B cell (primary cell): Measurements from ENCODE around the gene ZNF776. TPM values are rescaled to one million over a fixed set of nuclear protein-coding genes. Genes with fewer than 3 reads are reported as not detected.

ENCODE experiments used
- ATAC-seq: fragments of 200-7000 bp; cut with Tn5 transposase; one replicate; pipeline ENCODE4 v1.10.0; 2021; ENCODE audit warnings: low read depth, mild to moderate bottlenecking, moderate number of reproducible peaks, moderate library complexity
- CTCF ChIA-PET: fragments of 350-600 bp; sonication (Branson Sonifier 250); formaldehyde crosslinking; loops from one replicate; lab custom pipeline; 2021; ENCODE audit warnings: antibody characterized with exemption, inconsistent platforms; lab: Charles Lee
- POLR2A ChIA-PET: fragments of 350-600 bp; sonication (Branson Sonifier 250); formaldehyde crosslinking; loops from one replicate; lab custom pipeline; 2021; ENCODE audit warnings: antibody characterized with exemption; lab: Charles Lee
- DNase-seq: peaks from one replicate; pipeline ENCODE4 v3.0.0; 2013
- H2AFZ ChIP-seq: 2 replicates; pipeline ENCODE4 v1.6.1; 2012; ENCODE audit warnings: mild to moderate bottlenecking, low read depth, low read length; ENCODE audit not compliant: insufficient read depth, poor library complexity, severe bottlenecking
- H3K27ac ChIP-seq, 2 donors: 1 replicate in 1 of 2; 2 replicates in 1 of 2; pipeline ENCODE4 v1.5.1; 2012 to 2013; ENCODE audit warnings: low read length in 2 of 2, mild to moderate bottlenecking in 2 of 2, moderate library complexity in 1 of 2
- H3K27me3 ChIP-seq, 4 experiments: fragments of 200-600 bp in 1 of 4; sonication (generic) in 1 of 4; replicated peaks in 1 of 4; 1 replicate in 2 of 4; 2 replicates in 2 of 4; pipeline versions ENCODE4 v1.6.1 to v1.7.0; 2013 to 2016; ENCODE audit warnings: low read length in 3 of 4, mild to moderate bottlenecking in 2 of 4, mixed read lengths in 1 of 4, moderate library complexity in 1 of 4; ENCODE audit not compliant: insufficient read depth in 4 of 4, control insufficient read depth in 3 of 4; ENCODE audit errors: control extremely low read depth in 1 of 4
- H3K36me3 ChIP-seq, 2 experiments: replicated peaks in 1 of 2; 1 replicate in 1 of 2; 2 replicates in 1 of 2; pipeline versions ENCODE4 v1.6.1 to v1.7.1; 2013; ENCODE audit warnings: low read length in 1 of 2; ENCODE audit not compliant: insufficient read depth in 2 of 2, control insufficient read depth in 1 of 2; ENCODE audit errors: control extremely low read depth in 1 of 2, extremely low read depth in 1 of 2
- H3K4me1 ChIP-seq, 2 donors: fragments of 200-600 bp in 1 of 2; sonication (generic) in 1 of 2; 1 replicate in 1 of 2; 2 replicates in 1 of 2; pipeline versions ENCODE4 v1.5.1 to v1.6.1; 2013 to 2017; ENCODE audit warnings: low read length in 2 of 2; ENCODE audit not compliant: control insufficient read depth in 2 of 2, insufficient read depth in 2 of 2
- H3K4me2 ChIP-seq: replicated peaks from 2 replicates; pipeline ENCODE3; 2012; ENCODE audit warnings: mild to moderate bottlenecking, low read depth, low read length; ENCODE audit not compliant: poor library complexity, severe bottlenecking
- H3K4me3 ChIP-seq, 5 experiments: fragments of 200-600 bp in 1 of 5; sonication (generic) in 1 of 5; 1 replicate in 3 of 5; 2 replicates in 2 of 5; pipeline versions ENCODE4 v1.5.1 to v1.7.0; 2011 to 2016; ENCODE audit warnings: low read length in 4 of 5, mild to moderate bottlenecking in 4 of 5, low read depth in 2 of 5, control low read depth in 1 of 5, moderate library complexity in 1 of 5; ENCODE audit not compliant: insufficient read depth in 1 of 5; ENCODE audit errors: control extremely low read depth in 1 of 5, extremely low read depth in 1 of 5
- H3K79me2 ChIP-seq: fragments of 200-600 bp; sonication (generic); one replicate; pipeline ENCODE4 v1.6.0; 2016; ENCODE audit warnings: low read length; ENCODE audit not compliant: control insufficient read depth, insufficient read depth
- H3K9ac ChIP-seq: fragments of 200-600 bp; sonication (generic); 2 replicates; pipeline ENCODE4 v1.6.1; 2017; ENCODE audit warnings: mild to moderate bottlenecking, low read length, moderate library complexity
- H3K9me3 ChIP-seq, 3 donors: one replicate each; pipeline versions ENCODE4 v1.6.1 to v1.7.1; 2013; ENCODE audit warnings: low read length in 2 of 3; ENCODE audit not compliant: control insufficient read depth in 2 of 3, insufficient read depth in 1 of 3; ENCODE audit errors: control extremely low read depth in 1 of 3
- H4K20me1 ChIP-seq: 2 replicates; pipeline ENCODE4 v1.6.0; 2012; ENCODE audit warnings: mild to moderate bottlenecking, low read length; ENCODE audit not compliant: insufficient read depth, control insufficient read depth, poor library complexity, severe bottlenecking
- H3K27ac Mint-ChIP-seq: one replicate; pipeline ENCODE4 v1.8.0; 2021; ENCODE audit warnings: mixed read lengths
- H3K27me3 Mint-ChIP-seq: one replicate; pipeline ENCODE4 v1.8.0; 2021; ENCODE audit warnings: mixed read lengths
- H3K4me1 Mint-ChIP-seq: one replicate; pipeline ENCODE4 v1.8.0; 2021; ENCODE audit warnings: mixed read lengths
- H3K4me3 Mint-ChIP-seq: one replicate; pipeline ENCODE4 v1.8.0; 2021; ENCODE audit warnings: mixed read lengths
- H3K9me3 Mint-ChIP-seq: one replicate; pipeline ENCODE4 v1.8.0; 2022; ENCODE audit warnings: mixed read lengths; ENCODE audit not compliant: insufficient read depth
- EZH2 ChIP-seq: IDR thresholded peaks from 2 replicates; pipeline ENCODE4 v1.6.1; 2012; ENCODE audit warnings: borderline replicate concordance, low read depth, mild to moderate bottlenecking, moderate library complexity, low read length; ENCODE audit not compliant: insufficient read depth, poor library complexity, severe bottlenecking
- WGBS: methylation state at CpG from one replicate; pipeline ENCODE4 v1.1.5; 2013; ENCODE audit warnings: missing lambda C conversion rate; ENCODE audit not compliant: insufficient coverage; 5-methylcytosine and 5-hydroxymethylcytosine counted together
- intact Hi-C: fragments of 100-400 bp; cut with micrococcal nuclease; formaldehyde crosslinking; loops from one replicate; pipeline ENCODE4 v1.10.0; 2022
- polyA plus RNA-seq: library from polyadenylated mRNA; depleted of rRNA; stranded (reverse); fragments of >200 nt; gene quantifications from 2 replicates; pipeline ENCODE4 v1.2.3, GENCODE V29; 2012
- total RNA-seq, 2 donors: library from RNA; stranded (reverse); fragments of 120-200 nt in 1 of 2; gene quantifications; 1 replicate in 1 of 2; 2 replicates in 1 of 2; pipeline versions ENCODE4 v1.2.3 to v1.2.4, GENCODE V29; 2013 to 2022
- TF ChIP-seq, protein P1 (sequence below): fragments of 200-600 bp; IDR thresholded peaks from one replicate; pipeline ENCODE4 v1.8.0; 2022; ENCODE audit warnings: antibody characterized with exemption, mild to moderate bottlenecking

The ZNF776 gene
- total and polyA plus RNA-seq, 2 donors (not counting 1 experiment from before 2014, with no cell fraction given) = 15.6 to 47.5 TPM

DNA sequence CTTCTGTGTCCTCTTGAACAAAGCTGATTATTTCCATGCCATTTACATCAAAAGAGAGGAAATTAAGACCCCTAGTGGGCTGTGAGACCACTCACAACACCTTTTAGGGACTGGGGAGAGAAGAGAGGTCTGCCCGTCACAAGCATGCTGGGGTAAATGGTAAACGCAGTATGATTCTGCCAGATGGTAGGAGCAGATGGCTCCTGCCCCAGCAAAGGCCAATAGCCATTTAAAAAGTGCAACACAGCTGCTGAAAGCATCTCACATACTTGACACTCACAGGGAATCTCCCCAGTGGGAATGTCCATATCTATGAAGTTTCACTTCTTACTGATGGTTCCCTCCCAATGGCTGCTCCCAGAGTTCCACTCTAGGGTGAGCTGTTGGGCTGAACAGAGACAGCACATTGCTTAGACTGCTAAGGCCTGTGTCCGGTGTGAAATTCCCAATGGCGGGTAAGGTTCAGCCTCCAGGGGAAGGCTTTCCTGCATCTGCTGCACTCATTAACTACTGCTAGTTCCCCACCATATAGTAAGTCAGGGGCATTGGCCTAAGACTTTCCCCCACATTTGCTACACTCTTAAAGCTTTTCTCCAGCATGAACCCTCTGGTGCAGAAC, 26.6 kb upstream of the ZNF776 start:
- TF ChIP-seq, protein P1, sequence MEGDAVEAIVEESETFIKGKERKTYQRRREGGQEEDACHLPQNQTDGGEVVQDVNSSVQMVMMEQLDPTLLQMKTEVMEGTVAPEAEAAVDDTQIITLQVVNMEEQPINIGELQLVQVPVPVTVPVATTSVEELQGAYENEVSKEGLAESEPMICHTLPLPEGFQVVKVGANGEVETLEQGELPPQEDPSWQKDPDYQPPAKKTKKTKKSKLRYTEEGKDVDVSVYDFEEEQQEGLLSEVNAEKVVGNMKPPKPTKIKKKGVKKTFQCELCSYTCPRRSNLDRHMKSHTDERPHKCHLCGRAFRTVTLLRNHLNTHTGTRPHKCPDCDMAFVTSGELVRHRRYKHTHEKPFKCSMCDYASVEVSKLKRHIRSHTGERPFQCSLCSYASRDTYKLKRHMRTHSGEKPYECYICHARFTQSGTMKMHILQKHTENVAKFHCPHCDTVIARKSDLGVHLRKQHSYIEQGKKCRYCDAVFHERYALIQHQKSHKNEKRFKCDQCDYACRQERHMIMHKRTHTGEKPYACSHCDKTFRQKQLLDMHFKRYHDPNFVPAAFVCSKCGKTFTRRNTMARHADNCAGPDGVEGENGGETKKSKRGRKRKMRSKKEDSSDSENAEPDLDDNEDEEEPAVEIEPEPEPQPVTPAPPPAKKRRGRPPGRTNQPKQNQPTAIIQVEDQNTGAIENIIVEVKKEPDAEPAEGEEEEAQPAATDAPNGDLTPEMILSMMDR = no peak
- no peak for TF ChIP-seq EZH2
- Mint-ChIP-seq H3K27ac (no peak overlapping the region), H3K4me1 (peaks cover 14% of the 10 kb centered on the region), H3K27me3 (no peaks in the 10 kb centered on the region), H3K4me3 (no peak overlapping the region), H3K9me3 (peaks cover 12% of the 10 kb centered on the region)
- H3K79me2 ChIP-seq = peaks cover 15% of the 10 kb centered on the region
- no peak overlapping the region for H3K27ac ChIP-seq
- no peaks in the 10 kb centered on the region for H3K27me3 ChIP-seq
- H3K9me3 ChIP-seq = peaks cover 1 to 23% (median 18%) of the 10 kb centered on the region in 3 donors
- H3K9ac ChIP-seq = no peak overlapping the region
- H3K4me1 ChIP-seq = no peaks in the 10 kb centered on the region
- H3K36me3 ChIP-seq = peaks cover 12 to 46% of the 10 kb centered on the region in 2 experiments
- ATAC-seq (no peak), DNase-seq (no peak)
- intact Hi-C loops = no loop called here
- WGBS = 91% methylated on average over 3 of the region's 4 CpGs
- H2AFZ ChIP-seq = no peak overlapping the region
- H3K4me2 ChIP-seq = no peak overlapping the region
- no peak overlapping the region for H3K4me3 ChIP-seq
- POLR2A ChIA-PET = no interaction called here
- H4K20me1 ChIP-seq = no peaks in the 10 kb centered on the region
- CTCF ChIA-PET = no interaction called here

DNA sequence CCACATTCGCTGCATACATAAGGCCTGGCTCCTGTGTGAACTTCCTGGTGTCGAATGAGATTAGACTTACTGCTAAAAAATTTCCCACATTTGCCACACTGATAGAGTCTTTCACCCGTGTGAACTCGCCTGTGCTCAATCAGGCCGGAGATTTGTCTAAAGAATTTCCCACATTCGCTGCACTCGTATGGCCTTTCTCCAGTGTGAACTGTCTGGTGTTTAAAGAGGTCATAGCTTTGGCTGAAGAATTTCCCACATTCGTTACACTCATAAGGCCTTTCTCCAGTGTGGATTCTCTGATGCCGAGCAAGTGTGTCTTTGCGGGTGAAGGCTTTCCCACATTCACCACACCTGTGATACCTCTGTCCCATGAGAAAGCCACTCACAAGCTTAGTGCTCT, 25.7 kb upstream of the ZNF776 start:
- Histone ChIP-seq H3K4me3 (no peak overlapping the region), H2AFZ (no peak overlapping the region), H3K9me3 (peaks cover 1 to 23% (median 18%) of the 10 kb centered on the region in 3 donors), H3K79me2 (peaks cover 17% of the 10 kb centered on the region), H3K36me3 (peaks cover 12 to 46% of the 10 kb centered on the region in 2 experiments), H3K9ac (no peak overlapping the region), H3K27ac (no peak overlapping the region), H3K4me1 (no peaks in the 10 kb centered on the region), H3K4me2 (no peak overlapping the region), H4K20me1 (no peaks in the 10 kb centered on the region), H3K27me3 (no peaks in the 10 kb centered on the region)
- H3K4me3 Mint-ChIP-seq = no peak overlapping the region
- no peak for DNase-seq
- ChIA-PET POLR2A (no interaction called here), CTCF (no interaction called here)
- peaks cover 12% of the 10 kb centered on the region for H3K9me3 Mint-ChIP-seq
- intact Hi-C loops = no loop called here
- WGBS = 100% methylated on average over 9 of the region's 10 CpGs
- no peaks in the 10 kb centered on the region for H3K27me3 Mint-ChIP-seq
- H3K27ac Mint-ChIP-seq = no peak overlapping the region
- no peak for ATAC-seq
- TF ChIP-seq, protein P1 = no peak
- H3K4me1 Mint-ChIP-seq = peaks cover 16% of the 10 kb centered on the region
